ENCODE data around the gene AKT1.

Gene AKT1

GRCh38 chr14:104788873-104789663 is 6.5 kb downstream of the AKT1 start:
- in situ Hi-C loops (cut with MboI; ENCODE audit: low pct_unique_long_range_greater_than_20kb, low sequenced_read_pairs) = no loop called here
- DNase-seq = no peak

- in situ Hi-C loops (cut with MboI; ENCODE audit: low pct_unique_long_range_greater_than_20kb, low sequenced_read_pairs) = no loop called here
Observed at GRCh38 chr14:104788161-104788818, 7.3 kb downstream of the AKT1 start.

GRCh38 chr14:104787736-104788135 is 7.8 kb downstream of the AKT1 start:
- DNase-seq = no peak
- in situ Hi-C loops (cut with MboI; ENCODE audit: low pct_unique_long_range_greater_than_20kb, low sequenced_read_pairs) = no loop called here

More at GRCh38 chr14:104788161-104788818, 7.3 kb downstream of the AKT1 start:
- no peak for DNase-seq

DNA sequence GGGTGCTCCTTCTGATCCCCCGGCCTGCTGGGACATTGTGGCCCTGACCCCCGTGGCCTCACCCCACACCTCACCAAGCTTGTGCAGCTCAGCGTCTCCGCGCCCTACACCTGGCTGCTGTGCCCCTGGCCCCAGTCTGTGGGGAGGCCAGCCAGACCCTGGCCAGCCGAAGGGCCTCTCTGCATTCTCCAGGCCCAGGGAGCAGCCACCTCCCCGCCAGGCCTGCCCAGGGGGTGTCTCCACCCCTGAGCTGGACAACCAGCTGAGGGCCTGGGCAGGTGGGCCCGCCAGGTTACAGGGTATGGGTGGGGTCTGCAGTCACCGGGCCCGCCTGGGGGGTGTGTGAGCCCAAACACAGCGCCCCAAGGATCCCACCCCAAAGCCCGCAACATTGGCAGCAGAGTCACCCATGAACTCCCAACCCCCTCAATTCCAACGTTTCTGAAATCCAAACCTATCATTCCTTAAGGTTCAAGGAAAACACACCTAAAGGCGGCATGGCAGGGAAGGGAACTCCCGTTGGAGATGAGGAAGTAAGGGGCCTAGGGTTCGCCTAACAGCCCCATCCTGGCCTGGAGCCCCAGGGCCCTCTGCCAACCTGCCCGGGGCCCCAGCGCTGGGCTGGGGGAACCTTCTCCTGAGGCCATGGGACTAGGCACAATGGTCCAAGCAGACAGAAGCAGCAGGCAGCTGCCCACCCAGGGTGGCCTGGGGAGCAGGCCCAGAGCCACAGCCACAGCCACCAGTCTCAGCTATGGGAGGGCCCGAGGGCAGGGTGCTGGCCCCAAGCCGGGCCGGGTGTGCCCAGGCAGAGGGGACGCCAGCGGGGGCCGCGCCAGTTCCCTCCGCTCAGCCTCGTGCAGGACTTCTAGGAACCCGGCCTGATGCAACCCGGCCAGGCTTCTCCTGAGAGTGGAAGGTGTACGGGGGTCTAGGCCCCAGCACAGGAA is 8.5 kb downstream of the AKT1 start:
- in situ Hi-C loops (cut with MboI; ENCODE audit: low pct_unique_long_range_greater_than_20kb, low sequenced_read_pairs) = no loop called here
- no peak for DNase-seq

DNA sequence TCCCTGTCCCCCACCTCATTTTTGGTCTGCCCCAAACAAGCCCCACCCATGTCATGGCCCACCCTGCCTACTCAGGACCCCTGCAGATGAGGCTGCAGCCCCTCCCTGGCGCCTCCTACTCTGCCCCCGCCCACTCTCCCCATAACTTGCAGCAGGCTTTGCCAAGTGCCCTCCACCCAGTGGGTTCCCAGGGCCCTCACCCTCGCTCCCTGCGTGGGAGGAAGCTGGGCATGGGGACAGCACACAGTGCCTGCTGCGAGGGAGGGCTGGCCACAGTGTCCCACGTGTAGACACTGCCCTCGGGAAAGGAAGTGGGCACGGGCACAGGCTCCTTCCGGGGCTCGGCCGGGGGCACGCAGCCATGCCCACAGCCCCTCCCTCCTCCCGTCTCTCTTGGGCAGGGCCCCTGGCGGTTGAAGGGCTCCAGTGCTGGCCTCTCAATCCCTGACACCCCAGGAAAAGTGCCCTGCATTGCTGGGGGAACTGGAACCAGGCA is 9.4 kb downstream of the AKT1 start:
- DNase-seq = no peak
- in situ Hi-C loops (cut with MboI; ENCODE audit: low pct_unique_long_range_greater_than_20kb, low sequenced_read_pairs) = no loop called here

- in situ Hi-C loops (cut with MboI; ENCODE audit: low pct_unique_long_range_greater_than_20kb, low sequenced_read_pairs) = no loop called here
Observed at GRCh38 chr14:104785708-104786080, 9.9 kb downstream of the AKT1 start.

DNA sequence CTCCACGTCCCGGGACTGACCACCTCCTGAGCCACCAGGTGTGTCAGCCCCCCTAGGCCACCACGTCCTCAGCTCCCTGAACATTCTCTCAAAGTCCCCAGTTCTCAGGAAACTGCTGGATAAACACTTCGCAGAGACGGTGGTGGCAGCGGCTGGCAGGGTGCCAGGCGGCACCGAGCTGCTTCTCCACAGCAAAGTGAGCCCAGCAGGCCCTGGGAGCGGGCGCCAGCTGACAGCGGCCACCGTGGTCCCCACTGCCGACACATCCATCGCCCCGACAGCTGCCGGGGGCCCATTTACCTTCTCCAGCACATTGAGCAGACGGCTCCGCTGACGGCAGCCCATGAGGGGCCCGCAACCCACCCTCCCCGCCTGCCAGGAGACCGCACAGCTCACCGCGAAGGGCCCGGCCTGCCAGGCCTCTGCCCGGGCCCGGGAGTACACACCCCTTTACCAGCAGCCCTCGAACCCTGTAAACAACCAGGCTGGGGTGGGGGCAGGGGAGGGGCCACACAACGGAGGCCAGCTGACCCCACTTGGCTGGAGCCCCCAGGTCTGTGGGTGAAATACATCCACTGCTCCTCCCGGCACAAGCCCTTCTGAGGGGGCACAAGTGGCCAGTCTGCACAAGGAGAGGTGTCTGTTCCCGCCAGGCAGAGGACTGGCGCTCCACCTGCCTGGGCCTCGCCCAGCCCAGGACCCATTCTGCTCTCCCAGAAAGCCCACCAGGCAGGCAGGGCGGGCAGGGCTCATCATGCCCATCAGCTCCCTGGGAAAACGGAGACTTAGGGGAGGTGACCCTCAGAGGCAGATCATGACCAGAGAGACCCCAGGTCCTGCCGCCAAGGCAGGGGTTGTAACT is 10.5 kb downstream of the AKT1 start:
- in situ Hi-C loops (cut with MboI; ENCODE audit: low pct_unique_long_range_greater_than_20kb, low sequenced_read_pairs) = no loop called here
- no peak for DNase-seq

More at GRCh38 chr14:104785708-104786080, 9.9 kb downstream of the AKT1 start:
- no peak for DNase-seq

- in situ Hi-C loops (cut with MboI; ENCODE audit: low pct_unique_long_range_greater_than_20kb, low sequenced_read_pairs) = no loop called here
- DNase-seq = no peak
Observed at GRCh38 chr14:104784218-104784568, 11.4 kb downstream of the AKT1 start.

DNA sequence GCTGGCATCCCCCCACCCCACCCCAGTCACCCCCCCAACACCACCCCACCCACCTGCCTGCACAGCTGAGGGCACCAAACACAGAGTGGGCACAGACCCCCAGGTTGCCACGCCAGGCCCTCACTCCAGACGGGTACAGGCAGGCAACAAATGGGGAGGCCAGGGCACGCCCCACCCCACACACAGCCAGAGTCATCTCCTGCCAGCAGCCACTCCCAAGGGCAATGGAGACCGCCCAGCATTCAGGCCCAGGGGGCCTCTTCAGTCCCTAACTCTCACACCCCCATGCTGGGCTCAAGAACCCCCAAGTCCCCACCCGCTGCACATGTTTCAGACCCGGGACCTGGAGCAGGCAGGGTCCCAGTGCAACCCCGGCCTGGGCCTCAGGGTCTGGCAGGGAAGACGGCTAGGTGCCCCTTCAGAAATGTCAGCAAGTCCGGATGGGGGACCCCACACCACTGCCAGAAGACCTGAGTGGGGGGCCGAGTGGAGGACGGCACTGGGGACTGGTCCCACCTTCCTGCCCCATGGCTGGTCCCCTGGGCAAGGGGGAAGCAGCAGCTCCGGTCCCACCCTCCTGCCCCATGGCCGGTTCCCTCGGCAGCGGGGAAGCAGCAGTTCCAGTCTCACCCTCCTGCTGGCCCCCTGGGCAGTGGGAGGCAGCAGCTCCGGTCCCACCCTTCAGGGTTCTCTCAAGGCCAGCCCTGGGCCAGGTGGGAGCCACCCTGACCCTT is 11.9 kb downstream of the AKT1 start:
- in situ Hi-C loops (cut with MboI; ENCODE audit: low pct_unique_long_range_greater_than_20kb, low sequenced_read_pairs) = no loop called here
- no peak for DNase-seq

GRCh38 chr14:104782808-104783139 is 12.8 kb downstream of the AKT1 start:
- in situ Hi-C loops (cut with MboI; ENCODE audit: low pct_unique_long_range_greater_than_20kb, low sequenced_read_pairs) = no loop called here
- DNase-seq = no peak

DNA sequence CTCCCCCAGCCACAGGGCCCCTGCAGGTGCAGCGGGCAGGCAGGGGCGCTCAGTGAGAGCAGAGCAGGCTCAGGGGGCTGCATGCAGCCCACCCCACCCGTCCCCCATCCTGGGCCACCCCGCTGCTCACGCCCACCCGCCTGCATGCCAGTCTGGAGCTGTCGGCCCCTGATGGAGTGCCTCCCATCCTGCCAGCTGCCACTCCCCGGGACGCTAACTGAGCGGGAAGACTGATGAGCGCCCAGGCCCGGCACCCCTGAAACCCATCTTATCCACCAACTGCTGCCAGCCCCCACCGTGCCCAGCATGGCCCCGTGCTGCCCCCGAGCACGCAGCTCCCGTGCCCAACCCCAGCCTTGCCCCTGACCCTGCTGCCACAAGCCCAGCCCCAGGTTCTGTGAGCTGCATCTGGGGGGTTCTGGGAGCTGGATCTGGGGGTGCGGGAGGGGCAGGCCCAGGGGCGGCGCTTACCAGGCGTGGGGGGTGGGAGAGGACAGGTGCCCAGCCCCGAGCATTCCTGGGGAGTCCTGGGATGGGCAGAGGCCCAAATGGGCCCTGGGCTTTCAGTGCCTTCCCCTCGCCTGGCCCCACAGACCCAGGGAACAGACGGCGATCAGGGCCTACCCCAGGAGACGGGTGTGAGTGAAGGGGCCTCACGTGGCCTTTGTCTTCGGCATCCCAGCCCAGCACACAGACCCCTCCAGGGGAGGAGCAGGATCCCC is 13.3 kb downstream of the AKT1 start:
- in situ Hi-C loops (cut with MboI; ENCODE audit: low pct_unique_long_range_greater_than_20kb, low sequenced_read_pairs) = no loop called here
- DNase-seq = no peak

- in situ Hi-C loops (cut with MboI; ENCODE audit: low pct_unique_long_range_greater_than_20kb, low sequenced_read_pairs) = no loop called here
- no peak for DNase-seq
Observed at GRCh38 chr14:104781271-104782077, 14.1 kb downstream of the AKT1 start.

- no peak for DNase-seq
- in situ Hi-C loops (cut with MboI; ENCODE audit: low pct_unique_long_range_greater_than_20kb, low sequenced_read_pairs) = no loop called here
Observed at GRCh38 chr14:104780513-104781030, 15.0 kb downstream of the AKT1 start.

- in situ Hi-C loops (cut with MboI; ENCODE audit: low pct_unique_long_range_greater_than_20kb, low sequenced_read_pairs) = no loop called here
- no peak for DNase-seq
Observed at GRCh38 chr14:104779776-104780512, 15.6 kb downstream of the AKT1 start.

DNA sequence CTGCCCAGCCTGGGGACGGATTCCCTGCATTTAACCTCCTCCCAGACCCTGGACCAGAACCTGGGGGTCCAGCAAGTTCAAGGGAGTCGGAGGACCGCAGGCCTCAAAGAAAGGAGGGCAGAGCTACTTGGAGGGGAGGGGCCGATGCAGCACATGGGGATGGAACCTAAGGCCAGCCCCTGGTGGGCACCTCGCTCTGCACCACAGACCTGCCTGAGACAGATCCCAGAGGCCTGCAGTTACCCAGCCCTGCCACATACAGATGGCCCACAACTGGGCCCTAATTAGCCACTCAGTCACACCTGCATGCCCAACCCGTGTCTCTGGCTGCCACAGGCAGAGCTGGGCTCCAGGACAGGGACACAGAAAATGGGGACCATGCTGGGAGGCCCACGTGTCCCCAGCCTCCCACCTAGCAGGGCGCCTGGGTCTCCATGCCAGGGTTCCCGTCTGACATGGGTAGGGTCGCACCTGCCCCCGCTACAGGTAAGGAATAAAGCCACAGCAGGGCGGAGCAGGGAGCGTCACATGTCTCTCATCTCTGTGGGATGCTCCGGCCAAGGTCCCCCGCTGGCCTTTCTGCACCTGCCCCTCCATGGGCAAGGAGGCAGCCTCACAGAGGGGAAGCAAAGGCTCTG is 16.7 kb downstream of the AKT1 start:
- in situ Hi-C loops (cut with MboI; ENCODE audit: low pct_unique_long_range_greater_than_20kb, low sequenced_read_pairs) = no loop called here
- DNase-seq = no peak
